CD4-positive, alpha-beta T cell treated with Interleukin-4 for 4 hours (primary cell): ENCODE results near the gene TPSB2.
A peak's percentile ranks its signal among the peaks of the same experiment; 100 is the strongest.
"Not testable (repeated sequence)": the region's sequence is repeated elsewhere in the genome, so short reads cannot be mapped to it uniquely, and the experiment has no call there.

Experiments
- DNase-seq: peaks from one replicate; pipeline ENCODE4 v3.0.0-alpha.2; 2020

Gene TPSB2

GRCh38 chr16:1199347-1200013, 30.5 kb downstream of the TPSB2 start:
- DNase-seq = no peak

GRCh38 chr16:1198671-1199346, 31.2 kb downstream of the TPSB2 start:
- DNase-seq = not testable (repeated sequence)

GRCh38 chr16:1198194-1198593, 31.8 kb downstream of the TPSB2 start:
- DNase-seq = no peak

GRCh38 chr16:1197237-1197866, 32.6 kb downstream of the TPSB2 start:
- no peak for DNase-seq

GRCh38 chr16:1196494-1196893, 33.5 kb downstream of the TPSB2 start:
- no peak for DNase-seq

- DNase-seq = no peak
Observed at GRCh38 chr16:1195393-1195666, 34.7 kb downstream of the TPSB2 start.

- no peak for DNase-seq
Observed at GRCh38 chr16:1194665-1195392, 35.2 kb downstream of the TPSB2 start.

GRCh38 chr16:1193825-1194581, 36.0 kb downstream of the TPSB2 start:
- DNase-seq = no peak

GRCh38 chr16:1193143-1193824, 36.7 kb downstream of the TPSB2 start:
- DNase-seq = no peak

- DNase-seq = no peak
Observed at GRCh38 chr16:1192384-1193073, 37.5 kb downstream of the TPSB2 start.

- DNase-seq = not testable (repeated sequence)
Observed at GRCh38 chr16:1190789-1191188, 39.2 kb downstream of the TPSB2 start.

- no peak for DNase-seq
Observed at GRCh38 chr16:1189455-1189854, 40.5 kb downstream of the TPSB2 start.

- DNase-seq = peak; percentile 8
Observed at GRCh38 chr16:1188432-1189189, 41.4 kb downstream of the TPSB2 start.

GRCh38 chr16:1185460-1186207, 44.4 kb downstream of the TPSB2 start:
- not testable (repeated sequence) for DNase-seq

- DNase-seq = no peak
Observed at GRCh38 chr16:1184980-1185379, 45.0 kb downstream of the TPSB2 start.

GRCh38 chr16:1184156-1184868, 45.7 kb downstream of the TPSB2 start:
- no peak for DNase-seq

- no peak for DNase-seq
Observed at GRCh38 chr16:1182950-1183907, 46.8 kb downstream of the TPSB2 start.

- no peak for DNase-seq
Observed at GRCh38 chr16:1182316-1182671, 47.7 kb downstream of the TPSB2 start.
